ENCODE results near the gene PSMB5. TPM values are rescaled to one million over a fixed set of nuclear protein-coding genes. Genes with fewer than 3 reads are reported as not detected.

Gene PSMB5
- total and polyA plus RNA-seq, 9 of the 15 experiments (the other 6 are each of a cell fraction or from before 2014, with no cell fraction given), result 198 to 1,870 (median 269) TPM

GRCh38 chr14:23056956-23057756 lies 22.5 kb upstream of the PSMB5 start, which contains the start of gene CDH24 (continued):
- TF ChIP-seq BRF2 (IDR thresholded peaks at IDR 0.05; ENCODE audit: borderline replicate concordance, insufficient read depth, insufficient read length) (no peak), MCM3 (IDR thresholded peaks at IDR 0.05) (no peak), SIN3A (IDR thresholded peaks at IDR 0.05; ENCODE audit: borderline replicate concordance in 2 of 2, control insufficient read depth in 1 of 2, low read depth in 2 of 2, low read length in 2 of 2) (peak in 1 of 2 experiments; percentile 24; a peak in 2 of 4 replicates), ADNP (tag; IDR thresholded peaks at IDR 0.05) (no peak), BCL6 (CRISPR knock-in tag; IDR thresholded peaks at IDR 0.05) (no peak), PHF21A (IDR thresholded peaks at IDR 0.05; ENCODE audit: borderline replicate concordance, low read depth) (no peak), RERE (CRISPR knock-in tag; IDR thresholded peaks at IDR 0.05; ENCODE audit: borderline replicate concordance) (no peak), ZNF3 (CRISPR knock-in tag; IDR thresholded peaks at IDR 0.05) (no peak), PML (IDR thresholded peaks at IDR 0.05; ENCODE audit: low read length) (no peak), ZNF766 (CRISPR knock-in tag; conservative IDR thresholded peaks at IDR 0.05) (no peak), RBFOX2 (IDR thresholded peaks at IDR 0.05; ENCODE audit: low read depth, low read length) (peak; percentile 58; the same call in 1 of the 2 replicates), SRSF7 (optimal IDR thresholded peaks at IDR 0.05; ENCODE audit: low read depth, low read length) (no peak), MITF (IDR thresholded peaks at IDR 0.05) (no peak), PHF20 (IDR thresholded peaks at IDR 0.05; ENCODE audit: partially characterized antibody) (no peak), TAF7 (tag; IDR thresholded peaks at IDR 0.05) (no peak), TOE1 (IDR thresholded peaks at IDR 0.05; ENCODE audit: borderline replicate concordance) (peak; percentile 34; the same call in 1 of the 2 replicates), TOE1 (CRISPR knock-in tag; IDR thresholded peaks at IDR 0.05; ENCODE audit: borderline replicate concordance, low read depth) (no peak), YY1 (IDR thresholded peaks at IDR 0.05; ENCODE audit: borderline replicate concordance in 1 of 3, control insufficient read depth in 1 of 3, extremely low read depth in 1 of 3, insufficient read depth in 3 of 3, insufficient read length in 1 of 3, insufficient replicate concordance in 2 of 3, low read depth in 1 of 3, low read length in 2 of 3) (peak in 1 of 3 experiments; percentile 21), HDGF (IDR thresholded peaks at IDR 0.05) (peak; percentile 87)
